ENCODE data around the gene GOLGA8O. TPM values are rescaled to one million over a fixed set of nuclear protein-coding genes. Genes with fewer than 3 reads are reported as not detected.
A peak's percentile ranks its signal among the peaks of the same experiment; 100 is the strongest.
"Not testable (repeated sequence)": the region's sequence is repeated elsewhere in the genome, so short reads cannot be mapped to it uniquely, and the experiment has no call there.

The GOLGA8O gene
- polyA plus RNA-seq (2011; rRNA removed): 1.0 TPM in 2 replicates
- 0.17 and 0.25 TPM in 2 replicates for polyA plus RNA-seq (2012; cell fraction: cytosol; rRNA removed)
- polyA plus RNA-seq (2012; cell fraction: nucleus; rRNA removed): 1.2 and 2.2 TPM in 2 replicates
- 0.28 to 0.51 TPM (median 0.39 TPM) in 3 replicates for polyA plus RNA-seq (2017; fragmentation: RNase III; extraction: RNeasy Plus Mini Kit Qiagen cat#74134 plus additional on column Dnase treatment)
- polyA minus RNA-seq (2011; rRNA and poly(A)+ RNA removed): 0.73 TPM in 1 of 2 replicates, not detected in the other

GRCh38 chr15:32455534-32455933 lies at the start of gene GOLGA8O:
TSS of gene GOLGA8O (minus strand) at chr15:32455634. CDS start at chr15:32455536, 98 bp downstream.
- H3K4me1 ChIP-seq; POLR2A ChIA-PET; CTCF ChIA-PET; H3K4me3 ChIP-seq; H3K4me2 ChIP-seq; ATAC-seq; DNase-seq (ENCODE audit: low read depth in 1 of 2, low spot score in 1 of 2); H3K9me3 ChIP-seq; H3K27ac ChIP-seq; FAIRE-seq: not testable (repeated sequence)
- WGBS (ENCODE audit: missing lambda C conversion rate): no CpG with 5 or more reads among the region's 7 CpGs

DNA sequence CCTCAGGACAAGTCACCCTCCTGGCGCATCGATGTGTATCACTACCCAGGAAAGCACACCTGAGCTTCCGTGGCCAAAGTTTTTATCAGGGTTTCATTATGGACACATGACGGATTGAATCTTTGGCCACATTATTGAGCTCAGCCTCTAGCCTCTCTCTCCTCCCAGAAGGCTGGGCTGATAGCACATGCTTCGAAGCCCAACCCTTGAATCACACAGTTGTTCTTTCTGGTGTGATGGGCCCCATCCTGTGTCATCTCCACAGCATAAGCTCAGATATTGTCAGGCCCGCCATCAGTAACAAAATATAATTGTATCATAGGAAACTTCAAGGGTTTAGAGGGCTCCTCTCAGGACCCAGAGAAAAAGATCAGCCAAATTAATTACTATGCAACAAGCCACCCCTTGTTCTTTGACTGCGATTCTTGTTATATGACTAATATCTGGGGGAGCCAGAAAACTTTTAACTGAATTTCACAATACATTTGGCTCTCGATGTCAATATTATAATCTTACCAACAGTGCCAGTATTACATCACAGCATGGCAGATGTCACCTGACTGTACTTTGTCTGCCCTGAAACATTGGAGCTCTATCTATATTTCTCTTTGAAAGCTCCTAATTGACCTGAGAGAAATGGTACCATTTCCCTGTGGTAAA lies 48.8 kb upstream of the GOLGA8O start:
- FAIRE-seq: peak; percentile 63
- WGBS (ENCODE audit: missing lambda C conversion rate): no CpG with 5 or more reads among the region's 8 CpGs
- H3K4me3 ChIP-seq; CTCF ChIA-PET; ATAC-seq; H3K27ac ChIP-seq; H3K4me2 ChIP-seq; H3K4me1 ChIP-seq; H3K9me3 ChIP-seq; DNase-seq (ENCODE audit: low read depth in 1 of 2, low spot score in 1 of 2); POLR2A ChIA-PET: not testable (repeated sequence)

DNA sequence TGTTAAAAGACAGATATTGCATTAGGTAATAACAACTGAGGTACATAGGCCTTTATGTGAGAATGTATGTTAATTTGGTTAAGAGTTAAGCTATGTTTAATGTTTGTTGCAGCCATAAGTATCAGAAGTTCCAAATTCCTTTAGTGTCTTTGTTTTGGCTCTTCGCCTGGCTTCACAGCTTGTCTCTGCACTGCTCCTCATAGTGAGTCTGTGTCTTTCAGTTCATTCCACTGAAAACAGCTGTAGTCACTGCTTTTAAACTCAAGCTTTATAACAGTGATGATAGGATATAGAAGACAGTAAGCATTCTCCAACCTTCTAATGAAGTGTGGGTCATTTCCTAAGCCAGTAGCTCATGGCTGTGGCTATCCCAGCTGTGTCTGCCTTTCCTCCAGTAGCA lies 47.5 kb upstream of the GOLGA8O start:
- not testable (repeated sequence) for ATAC-seq

DNA sequence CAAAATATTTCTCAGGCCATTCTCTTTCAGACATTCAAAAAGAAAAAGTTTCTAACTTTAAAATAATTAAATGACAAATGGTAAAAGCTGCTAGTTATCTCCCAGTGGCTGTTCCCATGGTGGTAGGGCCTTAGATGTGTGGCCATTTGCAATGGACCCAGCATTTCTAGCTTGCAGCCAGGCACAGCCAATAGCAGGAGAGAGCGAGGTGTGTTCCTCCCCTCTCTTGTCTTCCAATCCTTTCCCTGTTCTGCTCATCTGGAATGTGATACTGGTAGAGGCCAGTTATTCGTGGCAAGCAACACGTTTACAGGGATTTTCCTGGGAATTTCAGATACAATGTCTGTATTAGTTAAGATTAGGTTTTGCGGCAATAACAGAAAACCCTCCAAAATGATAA lies 37.3 kb upstream of the GOLGA8O start:
- POLR2A ChIA-PET; H3K4me2 ChIP-seq; H3K4me3 ChIP-seq; DNase-seq (ENCODE audit: low read depth in 1 of 2, low spot score in 1 of 2); H3K4me1 ChIP-seq; H3K27ac ChIP-seq; H3K9me3 ChIP-seq; CTCF ChIA-PET: not testable (repeated sequence)
- ATAC-seq (peak in 1 of 2 experiments; percentile 45; a peak in 2 of 6 replicates), FAIRE-seq (peak; percentile 51)
- WGBS (ENCODE audit: missing lambda C conversion rate): no CpG with 5 or more reads among the region's 4 CpGs

More for the DNA sequence above, 47.5 kb upstream of the GOLGA8O start:
- WGBS (ENCODE audit: missing lambda C conversion rate): 89% methylated on average over 1 of the region's 1 CpG
- CTCF ChIA-PET; H3K4me2 ChIP-seq; POLR2A ChIA-PET; H3K4me3 ChIP-seq; DNase-seq (ENCODE audit: low read depth in 1 of 2, low spot score in 1 of 2); H3K27ac ChIP-seq; H3K4me1 ChIP-seq; FAIRE-seq; H3K9me3 ChIP-seq: not testable (repeated sequence)

GRCh38 chr15:32486474-32486873 lies 31.0 kb upstream of the GOLGA8O start:
- WGBS (ENCODE audit: missing lambda C conversion rate): 80% methylated on average over 10 of the region's 12 CpGs
- POLR2A ChIA-PET; H3K4me1 ChIP-seq; H3K27ac ChIP-seq; CTCF ChIA-PET; H3K9me3 ChIP-seq; DNase-seq (ENCODE audit: low read depth in 1 of 2, low spot score in 1 of 2); FAIRE-seq; H3K4me3 ChIP-seq; ATAC-seq; H3K4me2 ChIP-seq: not testable (repeated sequence)

- 58% methylated on average over 4 of the region's 6 CpGs for WGBS (ENCODE audit: missing lambda C conversion rate)
- H3K4me1 ChIP-seq; FAIRE-seq; DNase-seq (ENCODE audit: low read depth in 1 of 2, low spot score in 1 of 2); H3K4me2 ChIP-seq; CTCF ChIA-PET; H3K27ac ChIP-seq; POLR2A ChIA-PET; H3K9me3 ChIP-seq; H3K4me3 ChIP-seq: not testable (repeated sequence)
- ATAC-seq: peak; percentile 43 to 61; a peak in 2 of 6 replicates
Measured at GRCh38 chr15:32483377-32483776, 27.9 kb upstream of the GOLGA8O start.

- H3K9me3 ChIP-seq; H3K4me3 ChIP-seq; CTCF ChIA-PET; POLR2A ChIA-PET; H3K4me2 ChIP-seq; FAIRE-seq; H3K27ac ChIP-seq; DNase-seq (ENCODE audit: low read depth in 1 of 2, low spot score in 1 of 2); H3K4me1 ChIP-seq: not testable (repeated sequence)
- peak; percentile 44 to 51; a peak in 4 of 6 replicates for ATAC-seq
- no CpG with 5 or more reads among the region's 5 CpGs for WGBS (ENCODE audit: missing lambda C conversion rate)
Measured at GRCh38 chr15:32481683-32482082, 26.2 kb upstream of the GOLGA8O start.

- FAIRE-seq, H3K4me3 ChIP-seq: not testable (repeated sequence)
- WGBS (ENCODE audit: missing lambda C conversion rate): 93% methylated on average over 23 of the region's 23 CpGs
Measured at GRCh38 chr15:32468076-32468475, 12.6 kb upstream of the GOLGA8O start.

GRCh38 chr15:32440445-32440977 lies 14.9 kb downstream of the GOLGA8O start:
- H3K9me3 ChIP-seq; CTCF ChIA-PET; H3K4me3 ChIP-seq; FAIRE-seq; H3K4me2 ChIP-seq; H3K27ac ChIP-seq; H3K4me1 ChIP-seq; DNase-seq (ENCODE audit: low read depth in 1 of 2, low spot score in 1 of 2); POLR2A ChIA-PET: not testable (repeated sequence)
- ATAC-seq: peak; percentile 87 to 99
- 33% methylated on average over 5 of the region's 12 CpGs for WGBS (ENCODE audit: missing lambda C conversion rate)

More at GRCh38 chr15:32468076-32468475, 12.6 kb upstream of the GOLGA8O start:
- H3K9me3 ChIP-seq; DNase-seq (ENCODE audit: low read depth in 1 of 2, low spot score in 1 of 2); H3K27ac ChIP-seq; ATAC-seq; CTCF ChIA-PET; POLR2A ChIA-PET; H3K4me1 ChIP-seq; H3K4me2 ChIP-seq: not testable (repeated sequence)

- WGBS (ENCODE audit: missing lambda C conversion rate): no CpG with 5 or more reads among the region's 73 CpGs
- H3K4me1 ChIP-seq; H3K9me3 ChIP-seq; FAIRE-seq; CTCF ChIA-PET; DNase-seq (ENCODE audit: low read depth in 1 of 2, low spot score in 1 of 2); H3K27ac ChIP-seq; POLR2A ChIA-PET; H3K4me3 ChIP-seq; H3K4me2 ChIP-seq: not testable (repeated sequence)
- peak; percentile 93 to 95 for ATAC-seq
Measured at GRCh38 chr15:32434102-32434963, 21.1 kb downstream of the GOLGA8O start.

- POLR2A ChIA-PET; H3K4me3 ChIP-seq; CTCF ChIA-PET; DNase-seq (ENCODE audit: low read depth in 1 of 2, low spot score in 1 of 2); H3K27ac ChIP-seq; H3K9me3 ChIP-seq; FAIRE-seq; H3K4me1 ChIP-seq: not testable (repeated sequence)
- peak; percentile 81 to 100 for ATAC-seq
- peak overlapping the region; percentile 48; the same call in 1 of the 3 replicates for H3K4me2 ChIP-seq
- WGBS (ENCODE audit: missing lambda C conversion rate): 35% methylated on average over 1 of the region's 4 CpGs
Measured at GRCh38 chr15:32427635-32428034, 27.8 kb downstream of the GOLGA8O start.
